ENCODE results near the gene SPDYA.

- TF ChIP-seq CTCF (IDR thresholded peaks at IDR 0.05), result no peak
- TF ChIP-seq POLR2A (IDR thresholded peaks at IDR 0.05), result no peak
- TF ChIP-seq POLR2AphosphoS5 (IDR thresholded peaks at IDR 0.05), result no peak
These were observed 34.2 kb upstream of the SPDYA start for GRCh38 chr2:28776471-28776870.

Data from prostate gland (tissue), 2 donors.